ENCODE results near the gene PTPRJ. TPM values are rescaled to one million over a fixed set of nuclear protein-coding genes. Genes with fewer than 3 reads are reported as not detected.
"Not testable (repeated sequence)": the region's sequence is repeated elsewhere in the genome, so short reads cannot be mapped to it uniquely, and the experiment has no call there.

PTPRJ gene
- total RNA-seq (10 to 100 TPM; 15.9 to 26.7 TPM), polyA plus RNA-seq (ENCODE audit: insufficient read length in 2 of 2) (10 to 100 TPM; 16.4 to 17.7 TPM)
- long read RNA-seq, donor 1 = 0 reads
- long read RNA-seq, donor 2 = 0 reads
- long read RNA-seq, donor 3 = 0 reads
- long read RNA-seq, donor 4 = 0 reads

DNA sequence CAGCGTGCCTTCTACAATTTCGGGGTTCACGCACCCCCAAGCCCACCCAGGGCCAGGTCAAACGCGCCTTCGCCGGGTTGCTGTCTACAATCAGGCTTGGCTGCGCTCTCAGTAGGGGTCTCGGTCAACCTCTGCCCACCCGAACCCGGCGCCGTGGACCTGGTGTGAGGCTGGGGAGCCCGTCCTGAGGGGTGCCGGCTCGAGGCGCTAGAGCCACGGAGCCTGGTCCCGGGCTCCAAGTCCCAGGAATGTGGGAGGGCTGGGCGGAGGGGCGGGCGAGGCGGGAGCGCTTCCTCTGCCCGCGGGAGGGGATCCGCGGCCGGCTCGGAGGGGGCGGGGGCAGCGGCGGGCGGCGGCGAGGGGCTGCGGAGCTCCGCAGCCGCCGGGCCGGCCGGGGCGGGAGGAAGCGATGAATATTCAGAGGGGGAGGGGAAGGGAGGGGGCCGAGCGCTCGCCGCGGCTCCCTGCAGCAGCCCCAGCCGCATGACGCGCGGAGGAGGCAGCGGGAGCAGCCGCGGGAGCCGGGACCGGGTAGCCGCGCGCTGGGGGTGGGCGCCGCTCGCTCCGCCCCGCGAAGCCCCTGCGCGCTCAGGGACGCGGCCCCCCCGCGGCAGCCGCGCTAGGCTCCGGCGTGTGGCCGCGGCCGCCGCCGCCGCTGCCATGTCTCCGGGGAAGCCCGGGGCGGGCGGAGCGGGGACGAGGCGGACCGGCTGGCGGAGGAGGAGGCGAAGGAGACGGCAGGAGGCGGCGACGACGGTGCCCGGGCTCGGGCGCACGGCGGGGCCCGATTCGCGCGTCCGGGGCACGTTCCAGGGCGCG is at the start of gene PTPRJ:
Gene PTPRJ, plus strand, starts transcription at position 472 of the 819 bp plus-strand sequence. CDS start 354 bp downstream, outside the sequence.
- Histone ChIP-seq H3K27me3 (ENCODE audit: control insufficient read depth, insufficient read depth, low read length) (no peaks in the 10 kb centered on the region), H3K4me1 (ENCODE audit: control insufficient read depth, insufficient read depth, low read length) (peaks cover 15% of the 10 kb centered on the region), H3K27ac (ENCODE audit: low read depth, low read length) (peak within 1 kb of the TSS; percentile 75), H3K9me3 (ENCODE audit: control insufficient read depth, insufficient read depth, low read length) (no peaks in the 10 kb centered on the region), H3K4me3 (ENCODE audit: low read depth, low read length) (peak within 1 kb of the TSS; percentile 52), H3K36me3 (ENCODE audit: control insufficient read depth, insufficient read depth, low read length) (peaks cover 3% of the 10 kb centered on the region)
- DNase-seq (ENCODE audit: low read depth in 4 of 6, low spot score in 6 of 6) = peak in 4 of 6 donors; percentile 47 to 90 (median 68)
- under 1% methylated on average over 111 of the region's 111 CpGs for WGBS (ENCODE audit: insufficient coverage)

DNA sequence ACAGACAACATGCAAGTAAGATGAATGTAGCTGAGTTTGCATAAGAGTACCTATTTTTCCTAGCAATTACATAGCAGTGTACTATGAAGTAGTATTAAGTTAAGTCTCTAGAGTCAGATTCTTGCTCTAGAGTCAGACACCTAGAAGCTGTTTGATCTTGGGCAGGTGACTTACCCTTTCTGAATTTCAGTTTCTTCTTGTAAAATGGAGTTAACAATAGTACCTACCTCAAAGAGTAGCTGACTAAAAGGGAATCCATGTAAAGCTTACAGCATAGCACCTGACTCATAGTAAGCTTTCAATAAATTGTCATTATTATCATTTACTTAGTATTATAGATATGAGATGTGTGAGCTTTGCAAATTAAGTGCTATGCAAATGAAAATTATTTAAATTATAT is 47.8 kb upstream of the PTPRJ start:
- H3K9me3 ChIP-seq (ENCODE audit: control insufficient read depth, insufficient read depth, low read length) = no peaks in the 10 kb centered on the region
- H3K27me3 ChIP-seq (ENCODE audit: control insufficient read depth, insufficient read depth, low read length) = no peaks in the 10 kb centered on the region
- no peaks in the 10 kb centered on the region for H3K4me1 ChIP-seq (ENCODE audit: control insufficient read depth, insufficient read depth, low read length)
- no peaks in the 10 kb centered on the region for H3K36me3 ChIP-seq (ENCODE audit: control insufficient read depth, insufficient read depth, low read length)
- DNase-seq (ENCODE audit: low read depth in 4 of 6, low spot score in 6 of 6) = no peak
- H3K4me3 ChIP-seq (ENCODE audit: low read depth, low read length) = no peak overlapping the region
- no peak overlapping the region for H3K27ac ChIP-seq (ENCODE audit: low read depth, low read length)

DNA sequence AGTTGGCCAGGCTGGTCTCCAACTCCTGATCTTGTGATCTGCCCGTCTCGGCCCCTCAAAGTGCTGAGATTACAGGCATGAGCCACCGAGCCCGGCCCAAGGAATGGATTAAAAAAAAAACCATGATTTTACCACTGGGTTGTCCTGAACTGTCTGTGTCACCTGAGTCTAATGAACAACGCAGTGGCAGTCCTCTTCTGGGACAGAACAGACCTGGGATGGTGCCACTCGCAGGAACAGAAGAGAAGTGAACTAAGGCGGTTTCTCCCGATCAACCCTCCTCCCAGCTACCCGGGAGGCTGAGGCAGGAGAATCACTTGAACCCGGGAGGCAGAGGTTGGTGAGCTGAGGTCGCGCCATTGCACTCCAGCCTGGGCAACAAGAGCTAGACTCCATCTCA is 46.6 kb upstream of the PTPRJ start:
- 88% methylated on average over 5 of the region's 12 CpGs for WGBS (ENCODE audit: insufficient coverage)

DNA sequence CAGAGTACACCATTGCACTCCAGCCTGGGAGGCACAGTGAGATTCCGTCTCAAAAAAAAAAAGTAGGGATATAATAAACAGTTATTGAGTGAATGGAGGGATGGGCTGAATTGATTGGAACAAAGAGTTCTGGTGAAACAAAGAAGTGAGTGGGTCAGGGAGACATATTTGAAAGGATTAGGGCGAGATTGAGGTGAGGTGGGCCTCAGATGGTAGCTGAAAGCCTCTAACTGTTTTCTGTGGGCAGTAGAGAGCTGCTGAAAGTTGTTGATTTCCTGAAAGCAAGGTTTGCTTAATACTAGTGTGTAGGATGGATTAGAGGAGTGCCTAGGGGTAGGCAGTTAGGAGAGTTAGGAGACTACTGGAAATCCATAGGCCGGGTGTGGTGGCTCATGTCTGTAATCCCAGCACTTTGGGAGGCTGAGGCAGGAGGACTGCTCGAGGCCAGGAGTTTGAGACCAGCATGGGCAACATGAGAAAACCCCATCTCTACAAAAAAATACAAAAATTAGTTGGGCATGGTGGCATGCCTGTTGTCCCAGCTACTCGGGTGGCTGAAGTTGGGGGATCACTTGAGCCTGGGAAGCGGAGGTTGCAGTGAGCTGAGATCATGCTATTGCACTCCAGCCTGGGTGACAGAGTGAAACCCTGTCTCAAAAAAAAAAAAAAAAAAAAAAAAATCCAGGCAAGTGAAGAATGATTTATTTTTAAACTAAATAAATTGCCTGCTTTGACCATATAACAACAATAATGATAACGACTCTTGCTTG is 41.4 kb upstream of the PTPRJ start:
- Histone ChIP-seq H3K27ac (ENCODE audit: low read depth, low read length) (no peak overlapping the region), H3K27me3 (ENCODE audit: control insufficient read depth, insufficient read depth, low read length) (no peaks in the 10 kb centered on the region), H3K9me3 (ENCODE audit: control insufficient read depth, insufficient read depth, low read length) (no peaks in the 10 kb centered on the region), H3K4me3 (ENCODE audit: low read depth, low read length) (no peak overlapping the region), H3K4me1 (ENCODE audit: control insufficient read depth, insufficient read depth, low read length) (no peaks in the 10 kb centered on the region), H3K36me3 (ENCODE audit: control insufficient read depth, insufficient read depth, low read length) (no peaks in the 10 kb centered on the region)
- no peak for DNase-seq (ENCODE audit: low read depth in 4 of 6, low spot score in 6 of 6)
- WGBS (ENCODE audit: insufficient coverage) = 94% methylated on average over 2 of the region's 7 CpGs

More for the DNA sequence above, 46.6 kb upstream of the PTPRJ start:
- H3K36me3 ChIP-seq (ENCODE audit: control insufficient read depth, insufficient read depth, low read length); H3K27me3 ChIP-seq (ENCODE audit: control insufficient read depth, insufficient read depth, low read length); H3K4me3 ChIP-seq (ENCODE audit: low read depth, low read length); H3K27ac ChIP-seq (ENCODE audit: low read depth, low read length); DNase-seq (ENCODE audit: low read depth in 4 of 6, low spot score in 6 of 6); H3K9me3 ChIP-seq (ENCODE audit: control insufficient read depth, insufficient read depth, low read length); H3K4me1 ChIP-seq (ENCODE audit: control insufficient read depth, insufficient read depth, low read length): not testable (repeated sequence)

DNA sequence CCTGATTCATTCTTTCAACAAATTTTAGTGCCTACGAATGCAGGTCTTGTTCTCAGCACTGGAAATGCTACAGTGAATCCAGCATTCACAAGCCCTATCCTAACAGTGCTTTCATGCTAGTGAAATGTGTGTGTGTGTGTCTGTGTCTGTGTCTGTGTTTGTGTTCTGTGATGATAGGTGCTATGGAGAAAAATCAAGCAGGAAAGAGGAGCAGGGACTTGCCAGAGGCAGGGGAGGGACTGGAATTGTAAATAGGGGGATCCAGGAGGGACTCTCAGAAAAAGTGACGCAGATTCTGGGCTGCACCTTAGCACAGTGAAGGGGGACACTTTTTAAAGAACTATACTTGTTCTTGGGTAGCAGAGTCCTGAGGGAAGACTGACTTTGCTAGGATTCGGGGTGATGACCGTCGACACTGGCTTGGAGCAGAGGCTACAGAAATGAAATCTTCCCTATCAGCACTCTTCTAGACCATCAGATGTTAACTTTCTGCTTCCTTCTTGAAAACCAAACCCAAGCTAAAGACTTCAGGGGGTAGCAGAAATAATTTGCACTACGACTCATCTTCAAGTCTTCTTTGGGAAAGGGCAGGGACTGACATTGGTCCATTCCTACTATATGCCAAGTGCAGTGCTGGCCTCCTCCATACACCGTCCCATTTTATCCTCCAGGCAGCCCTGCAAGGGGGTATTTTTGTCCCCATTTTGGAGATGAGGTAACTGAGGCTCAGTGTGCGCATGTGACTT is 39.3 kb upstream of the PTPRJ start:
- H3K36me3 ChIP-seq (ENCODE audit: control insufficient read depth, insufficient read depth, low read length) = no peaks in the 10 kb centered on the region
- 90% methylated on average over 2 of the region's 8 CpGs for WGBS (ENCODE audit: insufficient coverage)
- no peaks in the 10 kb centered on the region for H3K4me1 ChIP-seq (ENCODE audit: control insufficient read depth, insufficient read depth, low read length)
- no peaks in the 10 kb centered on the region for H3K27me3 ChIP-seq (ENCODE audit: control insufficient read depth, insufficient read depth, low read length)
- no peak for DNase-seq (ENCODE audit: low read depth in 4 of 6, low spot score in 6 of 6)
- no peaks in the 10 kb centered on the region for H3K9me3 ChIP-seq (ENCODE audit: control insufficient read depth, insufficient read depth, low read length)
- no peak overlapping the region for H3K4me3 ChIP-seq (ENCODE audit: low read depth, low read length)
- no peak overlapping the region for H3K27ac ChIP-seq (ENCODE audit: low read depth, low read length)

DNA sequence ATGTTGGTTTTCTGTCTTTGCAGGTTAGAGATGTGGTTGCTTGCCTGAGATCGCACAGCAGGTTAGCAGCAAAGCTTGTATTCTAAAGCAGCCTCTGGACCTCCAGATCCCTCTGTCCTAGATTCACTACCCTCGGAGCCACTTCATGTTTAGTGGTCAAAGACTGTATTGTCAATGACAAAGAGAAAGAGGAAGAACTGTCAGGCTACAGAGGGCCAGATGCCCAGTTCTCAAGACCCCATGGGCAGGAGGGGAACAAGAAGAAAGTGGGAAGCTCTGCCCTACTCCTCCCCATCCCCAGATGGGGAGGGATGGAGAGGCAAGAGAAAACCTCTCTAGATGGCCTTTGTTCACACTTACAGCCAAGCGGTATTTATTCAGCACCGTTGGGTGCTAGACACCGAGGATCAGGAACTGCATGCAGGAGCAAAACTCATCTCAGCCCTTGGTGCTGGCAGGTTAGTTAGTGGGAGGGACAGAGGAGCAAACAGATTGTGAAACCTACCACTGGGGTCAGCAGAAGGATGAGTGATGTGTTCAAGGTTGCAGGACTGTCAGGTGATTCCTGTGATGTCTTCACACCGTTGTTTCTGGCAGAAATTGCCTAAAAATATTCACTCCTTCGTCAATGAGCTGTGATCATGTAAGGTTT is 38.3 kb upstream of the PTPRJ start:
- no peaks in the 10 kb centered on the region for H3K36me3 ChIP-seq (ENCODE audit: control insufficient read depth, insufficient read depth, low read length)
- H3K4me3 ChIP-seq (ENCODE audit: low read depth, low read length) = no peak overlapping the region
- no peak for DNase-seq (ENCODE audit: low read depth in 4 of 6, low spot score in 6 of 6)
- no peak overlapping the region for H3K27ac ChIP-seq (ENCODE audit: low read depth, low read length)
- H3K9me3 ChIP-seq (ENCODE audit: control insufficient read depth, insufficient read depth, low read length) = no peaks in the 10 kb centered on the region
- 75% methylated on average over 5 of the region's 7 CpGs for WGBS (ENCODE audit: insufficient coverage)
- no peaks in the 10 kb centered on the region for H3K27me3 ChIP-seq (ENCODE audit: control insufficient read depth, insufficient read depth, low read length)
- no peaks in the 10 kb centered on the region for H3K4me1 ChIP-seq (ENCODE audit: control insufficient read depth, insufficient read depth, low read length)

DNA sequence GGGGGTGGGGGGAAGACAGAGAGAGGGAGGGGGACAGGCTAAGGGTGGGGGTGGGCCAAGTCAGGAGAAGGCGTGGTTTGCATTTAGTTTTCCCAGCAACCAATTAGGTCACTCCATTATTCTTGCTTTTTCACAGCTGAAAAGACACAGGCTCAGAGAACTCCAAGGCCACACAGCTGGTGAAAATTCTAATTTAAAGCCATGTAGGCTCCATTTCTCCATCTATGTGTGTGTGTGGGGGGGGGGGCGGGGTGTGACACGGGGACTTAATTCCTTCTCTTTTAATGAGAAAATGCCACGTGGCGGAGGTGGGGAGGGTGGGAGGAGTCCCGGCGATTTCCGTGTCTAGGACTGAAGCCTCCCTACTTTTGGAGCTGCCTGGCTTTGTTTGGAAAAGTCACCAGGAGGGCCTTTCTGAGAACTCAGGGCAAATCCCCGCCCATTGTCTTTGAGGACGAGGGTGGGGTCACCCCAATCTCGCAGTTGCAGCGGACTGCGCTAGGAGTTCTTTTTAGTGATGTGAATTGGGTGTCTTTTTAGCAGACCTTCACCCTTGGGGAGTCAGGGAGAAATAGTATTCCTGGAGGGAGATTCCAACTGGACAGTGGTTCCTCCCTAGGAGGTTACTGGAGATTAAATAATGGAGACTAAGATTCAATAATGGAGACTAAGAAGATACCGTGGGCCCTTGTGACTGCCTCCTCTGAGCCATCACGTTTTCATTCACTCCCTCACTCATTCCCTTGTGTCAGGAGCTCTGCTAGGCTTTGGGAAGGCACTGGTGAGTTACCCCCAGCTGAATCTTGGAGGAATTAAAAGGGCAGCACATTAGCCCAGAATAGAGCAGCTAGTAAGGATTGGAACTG is 36.4 kb upstream of the PTPRJ start:
- 16% methylated on average over 8 of the region's 15 CpGs for WGBS (ENCODE audit: insufficient coverage)
- Histone ChIP-seq H3K27me3 (ENCODE audit: control insufficient read depth, insufficient read depth, low read length) (no peaks in the 10 kb centered on the region), H3K36me3 (ENCODE audit: control insufficient read depth, insufficient read depth, low read length) (no peaks in the 10 kb centered on the region), H3K9me3 (ENCODE audit: control insufficient read depth, insufficient read depth, low read length) (no peaks in the 10 kb centered on the region), H3K4me3 (ENCODE audit: low read depth, low read length) (no peak overlapping the region), H3K27ac (ENCODE audit: low read depth, low read length) (no peak overlapping the region), H3K4me1 (ENCODE audit: control insufficient read depth, insufficient read depth, low read length) (no peaks in the 10 kb centered on the region)
- no peak for DNase-seq (ENCODE audit: low read depth in 4 of 6, low spot score in 6 of 6)

DNA sequence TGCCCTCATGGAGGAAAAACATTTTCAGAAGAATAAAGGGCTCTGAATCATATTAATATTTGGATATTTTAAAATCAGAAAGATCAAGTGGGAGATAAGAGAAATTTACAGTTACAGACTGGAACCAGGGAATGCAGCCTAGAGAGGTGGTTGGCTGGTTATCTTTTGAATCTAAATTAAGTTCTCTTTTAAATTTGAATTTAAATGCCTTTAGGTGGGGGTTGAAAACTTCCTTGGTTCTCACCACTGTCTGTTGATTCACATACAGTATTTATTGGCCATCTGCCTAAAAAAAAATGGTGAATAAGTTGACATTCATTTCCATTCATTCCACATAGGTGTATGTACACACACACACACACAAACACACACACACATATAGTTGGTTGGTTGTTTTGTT is 35.7 kb upstream of the PTPRJ start:
- no peak overlapping the region for H3K4me3 ChIP-seq (ENCODE audit: low read depth, low read length)
- DNase-seq (ENCODE audit: low read depth in 4 of 6, low spot score in 6 of 6) = no peak
- H3K27ac ChIP-seq (ENCODE audit: low read depth, low read length) = no peak overlapping the region
- H3K9me3 ChIP-seq (ENCODE audit: control insufficient read depth, insufficient read depth, low read length) = no peaks in the 10 kb centered on the region
- no peaks in the 10 kb centered on the region for H3K27me3 ChIP-seq (ENCODE audit: control insufficient read depth, insufficient read depth, low read length)
- no peaks in the 10 kb centered on the region for H3K36me3 ChIP-seq (ENCODE audit: control insufficient read depth, insufficient read depth, low read length)
- H3K4me1 ChIP-seq (ENCODE audit: control insufficient read depth, insufficient read depth, low read length) = no peaks in the 10 kb centered on the region

Measured in spinal cord (tissue), 10 donors.